H1 (cell line): ENCODE data around the gene DDX59. TPM values are rescaled to one million over a fixed set of nuclear protein-coding genes. Genes with fewer than 3 reads are reported as not detected.

Source experiments
- CTCF ChIA-PET: fragments of 300-600 bp; sonication (Branson Sonifier 250); formaldehyde crosslinking; loops from one replicate; lab custom pipeline; 2021; ENCODE audit not compliant: partially characterized antibody; lab: Charles Lee
- POLR2A ChIA-PET: fragments of 300-600 bp; sonication (Branson Sonifier 250); formaldehyde crosslinking; loops from one replicate; lab custom pipeline; 2021; ENCODE audit warnings: inconsistent platforms; ENCODE audit not compliant: partially characterized antibody; lab: Charles Lee
- DNase-seq, 2 experiments: peaks; one replicate each; pipeline versions ENCODE4 v3.0.0 to v3.0.0-alpha.2; 2010 to 2022; ENCODE audit warnings: low spot score in 2 of 2, low read depth in 1 of 2, mixed read lengths in 1 of 2
- FAIRE-seq: peaks from 2 replicates; lab custom pipeline; 2011; peaks lifted over from hg19 to GRCh38; lab: Jason Lieb, UNC
- H2AFZ ChIP-seq: 2 replicates; pipeline ENCODE4 v1.8.1; 2012; ENCODE audit warnings: low read length, inconsistent platforms
- H2AK5ac ChIP-seq: 2 replicates; pipeline ENCODE4 v1.6.1; 2013; ENCODE audit warnings: low read depth, low read length
- H2BK120ac ChIP-seq: replicated peaks from 2 replicates; pipeline ENCODE3; 2013; ENCODE audit warnings: low read depth, low read length, inconsistent platforms
- H2BK12ac ChIP-seq: 2 replicates; pipeline ENCODE4 v1.6.1; 2013; ENCODE audit warnings: low read depth, low read length
- H2BK15ac ChIP-seq: 2 replicates; pipeline ENCODE4 v1.6.1; 2013; ENCODE audit warnings: low read length
- H2BK20ac ChIP-seq: 2 replicates; pipeline ENCODE4 v1.6.1; 2013; ENCODE audit warnings: low read length
- H2BK5ac ChIP-seq: 2 replicates; pipeline ENCODE4 v1.6.1; 2013; ENCODE audit warnings: low read depth, low read length
- H3K14ac ChIP-seq: 2 replicates; pipeline ENCODE4 v1.6.1; 2013; ENCODE audit warnings: inconsistent platforms; ENCODE audit not compliant: insufficient read length
- H3K18ac ChIP-seq: 2 replicates; pipeline ENCODE4 v1.6.1; 2013; ENCODE audit warnings: low read length; ENCODE audit errors: extremely low read depth
- H3K23ac ChIP-seq: 2 replicates; pipeline ENCODE4 v1.6.1; 2013; ENCODE audit warnings: inconsistent platforms; ENCODE audit not compliant: insufficient read length
- H3K23me2 ChIP-seq: 2 replicates; pipeline ENCODE4 v1.6.1; 2013; ENCODE audit warnings: low read depth, low read length
- H3K27ac ChIP-seq: 2 replicates; pipeline ENCODE4 v1.6.1; 2011; ENCODE audit warnings: low read depth, low read length, inconsistent platforms
- H3K27me3 ChIP-seq, 4 experiments: replicated peaks in 1 of 4; 1 replicate in 1 of 4; 2 replicates in 3 of 4; pipeline versions ENCODE4 v1.6.1 to v1.8.1; 2011 to 2013; ENCODE audit warnings: low read length in 3 of 4, mild to moderate bottlenecking in 3 of 4, inconsistent platforms in 2 of 4, mixed read lengths in 2 of 4, moderate library complexity in 1 of 4; ENCODE audit not compliant: control insufficient read depth in 3 of 4, insufficient read depth in 3 of 4; ENCODE audit errors: extremely low read depth in 1 of 4
- H3K36me3 ChIP-seq, 4 experiments: 2 replicates each; pipeline versions ENCODE4 v1.6.1 to v1.8.1; 2011 to 2013; ENCODE audit warnings: mild to moderate bottlenecking in 4 of 4, low read length in 3 of 4, moderate library complexity in 2 of 4, control low read depth in 1 of 4, inconsistent platforms in 1 of 4; ENCODE audit not compliant: insufficient read depth in 4 of 4, control insufficient read depth in 2 of 4
- H3K4ac ChIP-seq: replicated peaks from 2 replicates; pipeline ENCODE3; 2013; ENCODE audit warnings: low read length, low read depth, mixed read lengths, inconsistent platforms; ENCODE audit not compliant: insufficient read length
- H3K4me1 ChIP-seq, 4 experiments: replicated peaks in 1 of 4; 1 replicate in 1 of 4; 2 replicates in 3 of 4; pipeline versions ENCODE4 v1.6.1 to v1.8.1; 2011 to 2013; ENCODE audit warnings: low read length in 3 of 4, inconsistent platforms in 2 of 4, mixed read lengths in 1 of 4; ENCODE audit not compliant: insufficient read depth in 4 of 4, control insufficient read depth in 3 of 4
- H3K4me2 ChIP-seq, 2 experiments: 2 replicates each; pipeline versions ENCODE4 v1.6.1 to v1.8.1; 2011 to 2013; ENCODE audit warnings: low read depth in 2 of 2, low read length in 2 of 2, control low read depth in 1 of 2, inconsistent platforms in 1 of 2, mild to moderate bottlenecking in 1 of 2; ENCODE audit not compliant: insufficient read depth in 1 of 2
- H3K4me3 ChIP-seq, 4 experiments: fragments of 200-600, 300-600 bp in 1 of 4; sonication (generic), shearing (Covaris generic), sonication (Bioruptor Twin) in 1 of 4; 2 replicates each; pipeline versions ENCODE4 v1.5.1 to v1.8.1; 2011 to 2016; ENCODE audit warnings: low read length in 4 of 4, low read depth in 3 of 4, control low read depth in 2 of 4, inconsistent platforms in 2 of 4, mild to moderate bottlenecking in 2 of 4, mixed read lengths in 1 of 4, moderate library complexity in 1 of 4; ENCODE audit not compliant: insufficient read depth in 2 of 4; ENCODE audit errors: extremely low read depth in 1 of 4
- H3K56ac ChIP-seq: replicated peaks from 2 replicates; pipeline ENCODE3; 2013; ENCODE audit warnings: low read depth, mild to moderate bottlenecking, mixed read lengths, low read length, inconsistent platforms; ENCODE audit not compliant: insufficient read length
- H3K79me1 ChIP-seq: 2 replicates; pipeline ENCODE4 v1.6.1; 2013; ENCODE audit warnings: low read depth, low read length, control low read depth
- H3K79me2 ChIP-seq, 2 experiments: 2 replicates each; pipeline versions ENCODE4 v1.6.1 to v1.8.1; 2012 to 2013; ENCODE audit warnings: low read length in 2 of 2, mild to moderate bottlenecking in 2 of 2, inconsistent platforms in 1 of 2; ENCODE audit not compliant: insufficient read depth in 2 of 2, control insufficient read depth in 1 of 2
- H3K9ac ChIP-seq, 4 experiments: replicated peaks in 1 of 4; 1 replicate in 1 of 4; 2 replicates in 3 of 4; pipeline versions ENCODE4 v1.6.1 to v1.8.1; 2011 to 2013; ENCODE audit warnings: low read depth in 3 of 4, low read length in 3 of 4, control low read depth in 2 of 4, mild to moderate bottlenecking in 2 of 4, moderate library complexity in 2 of 4, inconsistent platforms in 1 of 4; ENCODE audit errors: extremely low read depth in 1 of 4
- H3K9me3 ChIP-seq, 2 experiments: 2 replicates each; pipeline versions ENCODE4 v1.6.1 to v1.8.1; 2012 to 2013; ENCODE audit warnings: mild to moderate bottlenecking in 2 of 2, moderate library complexity in 2 of 2, control low read depth in 1 of 2, inconsistent platforms in 1 of 2, low read depth in 1 of 2, low read length in 1 of 2, mixed read lengths in 1 of 2; ENCODE audit not compliant: insufficient read depth in 2 of 2
- H4K20me1 ChIP-seq, 2 experiments: replicated peaks in 1 of 2; 2 replicates each; pipeline versions ENCODE3 to v1.8.1; 2011 to 2013; ENCODE audit warnings: inconsistent platforms in 2 of 2, low read length in 2 of 2, mild to moderate bottlenecking in 1 of 2; ENCODE audit not compliant: insufficient read depth in 2 of 2, control insufficient read depth in 1 of 2
- H4K5ac ChIP-seq: 2 replicates; pipeline ENCODE4 v1.6.1; 2013; ENCODE audit warnings: low read length, low read depth, mixed read lengths, inconsistent platforms; ENCODE audit not compliant: insufficient read length
- H4K8ac ChIP-seq: 2 replicates; pipeline ENCODE4 v1.8.0; 2013; ENCODE audit warnings: mild to moderate bottlenecking, moderate library complexity, low read length, inconsistent platforms; ENCODE audit not compliant: insufficient read depth; ENCODE audit errors: extremely low read depth
- H4K91ac ChIP-seq: replicated peaks from 2 replicates; pipeline ENCODE3; 2013; ENCODE audit warnings: low read length, mixed read lengths, inconsistent platforms; ENCODE audit not compliant: insufficient read length
- CBX8 ChIP-seq: fragments of 300-800, 300-1000 bp; sonication (generic); IDR thresholded peaks from 2 replicates; pipeline ENCODE4 v1.7.1; 2016; ENCODE audit warnings: low read depth, low read length, borderline replicate concordance
- EZH2 ChIP-seq: fragments of 200-600 bp; sonication (generic); IDR thresholded peaks from 2 replicates; pipeline ENCODE4 v1.7.1; 2012; ENCODE audit warnings: low read depth, mild to moderate bottlenecking, moderate library complexity, low read length, inconsistent platforms; ENCODE audit not compliant: severe bottlenecking
- KDM4A ChIP-seq: IDR thresholded peaks from one replicate; pipeline ENCODE4 v1.7.1; 2012; ENCODE audit warnings: low read depth, mild to moderate bottlenecking, moderate library complexity, low read length, inconsistent platforms; ENCODE audit not compliant: severe bottlenecking
- NRF1 ChIP-seq: IDR thresholded peaks from 2 replicates; pipeline ENCODE4 v1.6.1; 2011; ENCODE audit warnings: mild to moderate bottlenecking, low read depth, low read length, improper control_type of control experiment
- SP4 ChIP-seq: IDR thresholded peaks from 2 replicates; pipeline ENCODE4 v1.6.1; 2012; ENCODE audit warnings: low read length, inconsistent platforms
- SUZ12 ChIP-seq: fragments of 200-600 bp; sonication (generic); IDR thresholded peaks from 2 replicates; pipeline ENCODE4 v1.6.1; 2012; ENCODE audit warnings: mild to moderate bottlenecking, inconsistent platforms, low read length, moderate library complexity, mixed read lengths
- TAF1 ChIP-seq: IDR thresholded peaks from 2 replicates; pipeline ENCODE4 v1.6.1; 2011; ENCODE audit warnings: mild to moderate bottlenecking, low read depth, low read length
- TEAD4 ChIP-seq: IDR thresholded peaks from 2 replicates; pipeline ENCODE4 v1.6.1; 2012; ENCODE audit warnings: low read depth, low read length, inconsistent platforms, mixed read lengths
- YY1 ChIP-seq: IDR thresholded peaks from 2 replicates; pipeline ENCODE4 v1.6.1; 2011; ENCODE audit warnings: low read depth, mild to moderate bottlenecking, low read length
- ZNF274 ChIP-seq: IDR thresholded peaks from 2 replicates; pipeline ENCODE4 v1.7.0; 2012; ENCODE audit warnings: low read length, borderline replicate concordance; ENCODE audit errors: extremely low read depth
- WGBS, 2 experiments: shearing (Covaris generic) in 1 of 2; methylation state at CpG; one replicate each; pipeline versions ENCODE4 v1.1.6 to v1.1.7; 2013 to 2015; ENCODE audit warnings: low lambda C conversion rate in 2 of 2, mixed read lengths in 2 of 2, inconsistent platforms in 1 of 2, low coverage in 1 of 2, missing lambda C conversion rate in 1 of 2; ENCODE audit not compliant: insufficient replicate concordance in 2 of 2, insufficient coverage in 1 of 2, insufficient read length in 1 of 2; ENCODE audit errors: extremely low coverage in 1 of 2, missing lambda C conversion rate in 1 of 2; 5-methylcytosine and 5-hydroxymethylcytosine counted together
- polyA plus RNA-seq, 7 experiments: library from polyadenylated mRNA; depleted of rRNA in 3 of 7; stranded (reverse) in 5 of 7; unstranded in 2 of 7; fragments of >200 nt in 5 of 7; fragments of 200-250 nt in 2 of 7; gene quantifications; 1 replicate in 5 of 7; 2 replicates in 1 of 7; 4 replicates in 1 of 7; pipeline versions ENCODE4 v1.2.1 to v1.2.3, GENCODE V29; 2011 to 2013; ENCODE audit warnings: missing spikeins in 2 of 7, mixed read lengths in 2 of 7
- total RNA-seq: library from RNA; stranded (reverse); fragmentation: NEBNext Ultra II Directional; extraction: Animal tissue kit (Norgen Biotek cat#: 25700); gene quantifications from 2 replicates; pipeline ENCODE4 v1.2.1, GENCODE V29; 2021
- TF ChIP-seq, protein P1 (sequence below): IDR thresholded peaks from 2 replicates; pipeline ENCODE4 v1.6.1; 2012; ENCODE audit warnings: inconsistent platforms
- TF ChIP-seq, protein P2 (sequence below), 3 experiments: IDR thresholded peaks; 1 replicate in 2 of 3; 2 replicates in 1 of 3; pipeline versions ENCODE4 v1.5.1 to v1.6.1; 2011; ENCODE audit warnings: low read length in 3 of 3, mild to moderate bottlenecking in 3 of 3, inconsistent platforms in 2 of 3, low read depth in 1 of 3, moderate library complexity in 1 of 3; ENCODE audit not compliant: insufficient read depth in 1 of 3; ENCODE audit errors: control extremely low read depth in 1 of 3

The DDX59 gene
- total and polyA plus RNA-seq, 2 of the 8 experiments (the other 6 are each of a cell fraction or from before 2014, with no cell fraction given), result 8.3 to 19.4 TPM

DNA sequence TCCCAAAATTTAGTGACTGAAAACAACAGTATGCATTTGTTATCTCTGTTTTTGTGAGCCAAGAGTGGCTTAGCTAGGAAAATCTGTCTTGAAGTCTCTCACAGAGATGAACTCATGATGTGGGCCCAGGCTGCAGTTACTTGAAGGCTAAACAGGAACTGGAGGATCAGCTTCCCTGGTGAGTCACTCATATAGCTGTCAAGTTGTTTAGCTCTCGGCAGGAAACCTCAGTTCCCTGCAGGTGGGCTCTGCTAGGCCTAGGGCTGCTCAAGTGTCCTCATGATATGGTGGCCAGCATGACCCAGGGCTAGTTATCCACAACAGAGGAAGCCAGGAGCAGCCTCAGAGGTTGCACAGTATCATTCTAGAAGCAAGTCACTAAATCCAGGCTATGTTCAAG, 30.2 kb upstream of the DDX59 start:
- DNase-seq, result no peak
- TF ChIP-seq EZH2 (no peak), SUZ12 (no peak), YY1 (no peak), SP4 (no peak), CBX8 (no peak), TEAD4 (no peak), KDM4A (no peak), NRF1 (no peak), ZNF274 (no peak), TAF1 (no peak)
- TF ChIP-seq, protein P1, sequence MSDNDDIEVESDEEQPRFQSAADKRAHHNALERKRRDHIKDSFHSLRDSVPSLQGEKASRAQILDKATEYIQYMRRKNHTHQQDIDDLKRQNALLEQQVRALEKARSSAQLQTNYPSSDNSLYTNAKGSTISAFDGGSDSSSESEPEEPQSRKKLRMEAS, result no peak
- TF ChIP-seq, protein P2, sequence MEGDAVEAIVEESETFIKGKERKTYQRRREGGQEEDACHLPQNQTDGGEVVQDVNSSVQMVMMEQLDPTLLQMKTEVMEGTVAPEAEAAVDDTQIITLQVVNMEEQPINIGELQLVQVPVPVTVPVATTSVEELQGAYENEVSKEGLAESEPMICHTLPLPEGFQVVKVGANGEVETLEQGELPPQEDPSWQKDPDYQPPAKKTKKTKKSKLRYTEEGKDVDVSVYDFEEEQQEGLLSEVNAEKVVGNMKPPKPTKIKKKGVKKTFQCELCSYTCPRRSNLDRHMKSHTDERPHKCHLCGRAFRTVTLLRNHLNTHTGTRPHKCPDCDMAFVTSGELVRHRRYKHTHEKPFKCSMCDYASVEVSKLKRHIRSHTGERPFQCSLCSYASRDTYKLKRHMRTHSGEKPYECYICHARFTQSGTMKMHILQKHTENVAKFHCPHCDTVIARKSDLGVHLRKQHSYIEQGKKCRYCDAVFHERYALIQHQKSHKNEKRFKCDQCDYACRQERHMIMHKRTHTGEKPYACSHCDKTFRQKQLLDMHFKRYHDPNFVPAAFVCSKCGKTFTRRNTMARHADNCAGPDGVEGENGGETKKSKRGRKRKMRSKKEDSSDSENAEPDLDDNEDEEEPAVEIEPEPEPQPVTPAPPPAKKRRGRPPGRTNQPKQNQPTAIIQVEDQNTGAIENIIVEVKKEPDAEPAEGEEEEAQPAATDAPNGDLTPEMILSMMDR (IDR thresholded peaks at IDR 0.05; ENCODE audit: control extremely low read depth in 1 of 3, insufficient read depth in 1 of 3, low read depth in 1 of 3, low read length in 3 of 3), result no peak

More for the DNA sequence above, 30.2 kb upstream of the DDX59 start:
- no peak overlapping the region for H2BK5ac ChIP-seq
- H2AK5ac ChIP-seq, result no peak overlapping the region
- no peak overlapping the region for H2BK120ac ChIP-seq
- no peak overlapping the region for H2BK20ac ChIP-seq
- H3K4me2 ChIP-seq, result no peak overlapping the region
- no peak overlapping the region for H3K4ac ChIP-seq
- no peak overlapping the region for H3K27ac ChIP-seq
- H2BK12ac ChIP-seq, result no peak overlapping the region
- H3K36me3 ChIP-seq, result no peaks in the 10 kb centered on the region
- no peaks in the 10 kb centered on the region for H4K20me1 ChIP-seq
- H3K27me3 ChIP-seq, result no peaks in the 10 kb centered on the region; a peak in 2 of 7 replicates
- H3K23ac ChIP-seq, result no peak overlapping the region
- ChIA-PET CTCF (interaction anchor here (0.8 kb wide), 1 partner anchor 133 kb away, joined by 3 read pairs; no protein-coding TSS in a partner anchor), POLR2A (no interaction called here)
- no peak overlapping the region for H4K5ac ChIP-seq
- no peak overlapping the region for H3K4me3 ChIP-seq
- H4K91ac ChIP-seq, result no peak overlapping the region
- no peaks in the 10 kb centered on the region for H3K9me3 ChIP-seq
- WGBS, 2 experiments, result 80% methylated on average over 1 of the region's 1 CpG; no CpG with 5 or more reads in 1 of the 2 experiments
- H3K18ac ChIP-seq, result no peak overlapping the region
- H3K9ac ChIP-seq, result no peak overlapping the region
- no peaks in the 10 kb centered on the region for H3K79me1 ChIP-seq
- no peak for FAIRE-seq
- H3K14ac ChIP-seq, result no peak overlapping the region
- H2BK15ac ChIP-seq, result no peak overlapping the region
- H2AFZ ChIP-seq, result no peak overlapping the region
- H3K56ac ChIP-seq, result no peak overlapping the region
- peaks cover 0 to 2% (median 0%) of the 10 kb centered on the region in 4 experiments; a peak in 2 of 7 replicates for H3K4me1 ChIP-seq
- H3K23me2 ChIP-seq, result no peaks in the 10 kb centered on the region
- H3K79me2 ChIP-seq, result no peaks in the 10 kb centered on the region
- no peak overlapping the region for H4K8ac ChIP-seq
